Naive thymus-derived CD4-positive, alpha-beta T cell (primary cell): ENCODE data around the gene XYLT2. TPM values are rescaled to one million over a fixed set of nuclear protein-coding genes. Genes with fewer than 3 reads are reported as not detected.

Source experiments
- ATAC-seq: fragments of 150-1000 bp; cut with Tn5 transposase; 2 replicates; pipeline ENCODE4 v1.10.0; 2021; ENCODE audit warnings: mild to moderate bottlenecking, moderate library complexity
- CTCF ChIA-PET: fragments of 350-600 bp; sonication (Branson Sonifier 250); formaldehyde crosslinking; loops from one replicate; lab custom pipeline; 2021; ENCODE audit warnings: antibody characterized with exemption; lab: Charles Lee
- POLR2A ChIA-PET: fragments of 350-600 bp; sonication (Branson Sonifier 250); formaldehyde crosslinking; loops from one replicate; lab custom pipeline; 2021; ENCODE audit warnings: antibody characterized with exemption, inconsistent platforms; lab: Charles Lee
- DNase-seq, 9 donors: peaks; one replicate each; pipeline versions ENCODE4 v3.0.0 to v3.0.0-alpha.2; 2020 to 2022; ENCODE audit warnings: mixed read lengths in 1 of 9
- H3K27ac ChIP-seq: one replicate; pipeline ENCODE4 v1.7.0; 2013; ENCODE audit warnings: mild to moderate bottlenecking, low read depth, low read length, moderate library complexity
- H3K27me3 ChIP-seq, 2 donors: one replicate each; pipeline ENCODE4 v1.7.0; 2013; ENCODE audit warnings: low read length in 2 of 2, mild to moderate bottlenecking in 2 of 2, moderate library complexity in 2 of 2; ENCODE audit not compliant: control insufficient read depth in 2 of 2, insufficient read depth in 2 of 2
- H3K36me3 ChIP-seq, 3 experiments: 1 replicate in 2 of 3; 2 replicates in 1 of 3; pipeline ENCODE4 v1.7.0; 2013; ENCODE audit warnings: low read length in 3 of 3, mild to moderate bottlenecking in 3 of 3, moderate library complexity in 1 of 3; ENCODE audit not compliant: insufficient read depth in 3 of 3, control insufficient read depth in 2 of 3
- H3K4me1 ChIP-seq, 2 donors: one replicate each; pipeline ENCODE4 v1.7.0; 2013; ENCODE audit warnings: low read length in 2 of 2, mild to moderate bottlenecking in 2 of 2, moderate library complexity in 1 of 2; ENCODE audit not compliant: control insufficient read depth in 2 of 2, insufficient read depth in 2 of 2
- H3K4me3 ChIP-seq: 2 replicates; pipeline ENCODE4 v1.7.0; 2013; ENCODE audit warnings: mild to moderate bottlenecking, low read length
- H3K9me3 ChIP-seq, 3 experiments: 1 replicate in 2 of 3; 2 replicates in 1 of 3; pipeline ENCODE4 v1.7.0; 2013; ENCODE audit warnings: low read length in 3 of 3; ENCODE audit not compliant: control insufficient read depth in 2 of 3
- H3K27ac Mint-ChIP-seq, 9 donors: one replicate each; pipeline ENCODE4 v1.8.0; 2020 to 2022; ENCODE audit warnings: mixed read lengths in 9 of 9, mild to moderate bottlenecking in 8 of 9, moderate library complexity in 5 of 9, inconsistent platforms in 2 of 9
- H3K27me3 Mint-ChIP-seq, 5 donors: one replicate each; pipeline ENCODE4 v1.8.0; 2021 to 2022; ENCODE audit warnings: mixed read lengths in 5 of 5, mild to moderate bottlenecking in 1 of 5
- H3K36me3 Mint-ChIP-seq, 5 donors: one replicate each; pipeline ENCODE4 v1.8.0; 2020 to 2022; ENCODE audit warnings: mixed read lengths in 5 of 5, mild to moderate bottlenecking in 3 of 5, inconsistent platforms in 1 of 5
- H3K4me1 Mint-ChIP-seq, 7 donors: one replicate each; pipeline ENCODE4 v1.8.0; 2020 to 2022; ENCODE audit warnings: mixed read lengths in 7 of 7, mild to moderate bottlenecking in 3 of 7, inconsistent platforms in 1 of 7
- H3K4me3 Mint-ChIP-seq, 10 donors: one replicate each; pipeline ENCODE4 v1.8.0; 2020 to 2022; ENCODE audit warnings: mild to moderate bottlenecking in 10 of 10, mixed read lengths in 10 of 10, moderate library complexity in 6 of 10, inconsistent platforms in 2 of 10
- H3K9me3 Mint-ChIP-seq, 11 donors: one replicate each; pipeline ENCODE4 v1.8.0; 2020 to 2022; ENCODE audit warnings: mixed read lengths in 11 of 11, mild to moderate bottlenecking in 4 of 11, inconsistent platforms in 1 of 11, moderate library complexity in 1 of 11
- intact Hi-C, 2 donors: fragments of 100-400 bp; cut with micrococcal nuclease; formaldehyde crosslinking; loops; one replicate each; pipeline ENCODE4 v1.15.1; 2023
- polyA plus RNA-seq, 2 donors: library from polyadenylated mRNA; unstranded; fragments of 300-500 nt; fragmentation: Illumina TruSeq; gene quantifications; one replicate each; pipeline ENCODE4 v1.2.3, GENCODE V29; 2021
- total RNA-seq, 6 experiments: library from RNA in 5 of 6; stranded (reverse) in 5 of 6; gene quantifications; 1 replicate in 5 of 6; 2 replicates in 1 of 6; pipeline ENCODE4 v1.2.3 and lab custom pipeline; 2021 to 2026

Gene XYLT2
- total and polyA plus RNA-seq, 7 experiments from 2014 or later, result 8.0 to 43.7 (median 25.0) TPM

- Histone ChIP-seq H3K4me1 (peaks cover 0 to 6% of the 10 kb centered on the region in 2 donors), H3K27me3 (no peaks in the 10 kb centered on the region), H3K36me3 (peaks cover 8 to 70% (median 11%) of the 10 kb centered on the region in 3 experiments), H3K4me3 (no peak overlapping the region), H3K27ac (no peak overlapping the region), H3K9me3 (no peaks in the 10 kb centered on the region)
- Mint-ChIP-seq H3K4me1 (peaks cover 7 to 15% (median 9%) of the 10 kb centered on the region in 7 donors), H3K27ac (no peak overlapping the region), H3K27me3 (no peaks in the 10 kb centered on the region), H3K36me3 (peaks cover 0 to 28% (median 11%) of the 10 kb centered on the region in 5 donors), H3K9me3 (no peaks in the 10 kb centered on the region), H3K4me3 (no peak overlapping the region)
- CTCF ChIA-PET, result interaction anchor here (0.7 to 3.6 kb wide), 2 partner anchors 33 to 195 kb away, joined by 3 to 44 read pairs; partner anchors contain the start of gene LRRC59
- POLR2A ChIA-PET, result interaction anchor here (2.0 kb wide), 1 partner anchor 8 kb away, joined by 8 read pairs; the partner anchor contains the start of genes EME1 and MRPL27
- intact Hi-C loops, result loop anchor here (5.0 kb wide), 1 partner anchor 33 kb away; the partner anchor contains the start of gene LRRC59 (in 2 of the 2)
- DNase-seq (no peak), ATAC-seq (no peak)
Measured at GRCh38 chr17:50364061-50364458, 18.1 kb downstream of the XYLT2 start.

DNA sequence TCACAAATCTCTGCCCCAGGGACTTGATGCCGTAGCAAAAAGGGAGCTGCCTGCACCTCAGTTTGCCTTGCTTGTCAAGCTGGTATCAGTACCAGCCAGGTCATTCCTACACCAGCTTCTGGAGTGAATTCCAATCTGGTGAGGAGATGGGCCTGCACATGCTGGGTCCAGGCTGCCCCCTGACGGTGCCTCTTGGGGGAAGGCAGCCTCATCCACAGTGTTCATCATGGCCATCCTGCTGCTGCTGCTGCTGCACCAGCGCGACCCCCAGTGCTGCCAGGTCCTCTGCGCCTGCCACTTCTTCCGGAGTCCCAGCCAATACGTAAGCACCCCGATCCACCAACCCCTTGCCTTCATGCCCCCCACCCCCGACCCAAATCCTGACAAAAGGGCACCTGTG, 18.8 kb downstream of the XYLT2 start:
- Histone ChIP-seq H3K36me3 (peaks cover 8 to 70% (median 13%) of the 10 kb centered on the region in 3 experiments), H3K4me1 (peaks cover 0 to 6% of the 10 kb centered on the region in 2 donors), H3K27me3 (no peaks in the 10 kb centered on the region), H3K4me3 (no peak overlapping the region), H3K27ac (no peak overlapping the region), H3K9me3 (no peaks in the 10 kb centered on the region)
- Mint-ChIP-seq H3K27me3 (no peaks in the 10 kb centered on the region), H3K4me3 (no peak overlapping the region), H3K27ac (no peak overlapping the region), H3K36me3 (peaks cover 4 to 33% (median 9%) of the 10 kb centered on the region in 5 donors), H3K4me1 (peaks cover 7 to 16% (median 9%) of the 10 kb centered on the region in 7 donors), H3K9me3 (no peaks in the 10 kb centered on the region)
- POLR2A ChIA-PET, result interaction anchor here (1.5 kb wide), 1 partner anchor 9 kb away, joined by 5 read pairs; the partner anchor contains the start of genes EME1 and MRPL27
- ATAC-seq (no peak), DNase-seq (no peak)
- intact Hi-C loops, result loop anchor here (5.0 kb wide), 1 partner anchor 33 kb away; the partner anchor contains the start of gene LRRC59 (in 2 of the 2)
- CTCF ChIA-PET, result no interaction called here

DNA sequence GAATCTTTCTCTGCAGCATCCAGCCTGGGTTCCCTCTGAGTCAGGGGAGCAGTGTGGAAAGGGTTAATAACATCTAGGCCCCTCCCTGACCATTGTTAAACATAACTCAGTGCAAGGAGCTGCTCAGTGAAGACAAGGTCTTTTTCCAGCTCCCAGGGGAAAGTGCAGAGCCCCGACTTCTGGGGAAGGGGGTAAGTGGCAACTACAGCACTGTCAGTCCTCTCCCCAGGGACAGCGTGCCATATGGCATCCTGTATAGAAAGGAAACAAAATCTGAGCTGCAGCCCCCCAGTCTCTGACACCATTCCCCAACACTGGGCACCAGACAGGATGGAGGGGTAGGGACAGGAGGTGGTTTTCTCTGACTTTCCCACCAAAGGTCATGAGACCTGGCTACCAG, 19.2 kb downstream of the XYLT2 start:
- ChIA-PET CTCF (interaction anchor here (0.7 kb wide), 1 partner anchor 114 kb away, joined by 3 read pairs; no protein-coding TSS in a partner anchor), POLR2A (interaction anchor here (1.5 kb wide), 1 partner anchor 8 kb away, joined by 5 read pairs; the partner anchor contains the start of genes EME1 and MRPL27)
- Histone ChIP-seq H3K4me3 (no peak overlapping the region), H3K36me3 (peaks cover 8 to 70% (median 14%) of the 10 kb centered on the region in 3 experiments), H3K9me3 (no peaks in the 10 kb centered on the region), H3K27ac (no peak overlapping the region), H3K4me1 (peaks cover 0 to 6% of the 10 kb centered on the region in 2 donors), H3K27me3 (no peaks in the 10 kb centered on the region)
- intact Hi-C loops, result no loop called here
- no peaks in the 10 kb centered on the region for H3K27me3 Mint-ChIP-seq
- DNase-seq, result no peak
- H3K4me1 Mint-ChIP-seq, result peaks cover 7 to 20% (median 10%) of the 10 kb centered on the region in 7 donors
- H3K4me3 Mint-ChIP-seq, result no peak overlapping the region
- H3K27ac Mint-ChIP-seq, result no peak overlapping the region
- no peaks in the 10 kb centered on the region for H3K9me3 Mint-ChIP-seq
- H3K36me3 Mint-ChIP-seq, result peaks cover 5 to 37% (median 9%) of the 10 kb centered on the region in 5 donors
- ATAC-seq, result no peak

DNA sequence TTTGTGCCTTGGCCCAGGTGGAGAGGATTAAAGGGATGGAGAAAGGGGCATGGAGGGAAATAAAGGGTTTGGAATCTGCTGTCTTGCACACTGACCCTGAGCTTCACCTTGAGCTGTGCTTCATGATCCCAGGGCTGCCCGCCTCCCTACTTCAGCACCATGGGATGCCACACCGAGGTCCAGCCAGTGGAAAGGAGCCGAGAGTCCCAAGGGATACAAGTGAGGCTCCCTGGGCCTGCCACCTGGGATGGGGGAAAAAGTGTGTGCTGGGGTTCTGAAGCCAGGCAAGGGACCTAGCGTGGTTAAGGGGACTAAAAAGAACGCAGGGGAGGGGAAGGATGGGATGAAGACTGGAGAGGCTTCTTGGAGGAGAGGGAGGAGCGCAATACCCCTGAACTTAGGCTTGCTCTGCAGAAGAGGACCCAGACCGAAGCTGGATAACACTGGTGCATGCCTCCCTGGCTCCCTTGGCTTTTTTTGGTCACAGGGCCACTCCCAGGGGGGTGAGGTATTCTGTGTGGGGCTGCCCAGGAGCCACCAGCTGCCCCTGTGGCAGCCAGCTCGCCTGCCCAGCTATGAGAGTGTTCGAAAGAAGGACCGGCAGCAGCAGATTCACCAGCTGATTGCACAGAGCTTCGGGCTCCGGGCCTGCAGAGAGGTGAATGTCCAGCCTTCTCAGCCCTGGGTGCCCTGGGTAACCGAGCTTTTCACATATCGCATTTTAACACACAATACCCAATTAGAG, 19.9 kb downstream of the XYLT2 start:
- H3K4me1 ChIP-seq, result peaks cover 0 to 6% of the 10 kb centered on the region in 2 donors
- CTCF ChIA-PET, result interaction anchor here (0.7 kb wide), 1 partner anchor 113 kb away, joined by 3 read pairs; no protein-coding TSS in a partner anchor
- H3K27me3 ChIP-seq, result no peaks in the 10 kb centered on the region
- Mint-ChIP-seq H3K27ac (no peak overlapping the region), H3K27me3 (no peaks in the 10 kb centered on the region), H3K4me1 (peaks cover 7 to 26% (median 15%) of the 10 kb centered on the region in 7 donors), H3K36me3 (peaks cover 5 to 40% (median 12%) of the 10 kb centered on the region in 5 donors), H3K4me3 (no peak overlapping the region), H3K9me3 (no peaks in the 10 kb centered on the region)
- peaks cover 8 to 70% (median 14%) of the 10 kb centered on the region in 3 experiments for H3K36me3 ChIP-seq
- POLR2A ChIA-PET, result interaction anchor here (1.5 kb wide), 1 partner anchor 8 kb away, joined by 5 read pairs; the partner anchor contains the start of genes EME1 and MRPL27
- ATAC-seq, result no peak
- intact Hi-C loops, result no loop called here
- no peak overlapping the region for H3K27ac ChIP-seq
- no peaks in the 10 kb centered on the region for H3K9me3 ChIP-seq
- no peak overlapping the region for H3K4me3 ChIP-seq
- no peak for DNase-seq

DNA sequence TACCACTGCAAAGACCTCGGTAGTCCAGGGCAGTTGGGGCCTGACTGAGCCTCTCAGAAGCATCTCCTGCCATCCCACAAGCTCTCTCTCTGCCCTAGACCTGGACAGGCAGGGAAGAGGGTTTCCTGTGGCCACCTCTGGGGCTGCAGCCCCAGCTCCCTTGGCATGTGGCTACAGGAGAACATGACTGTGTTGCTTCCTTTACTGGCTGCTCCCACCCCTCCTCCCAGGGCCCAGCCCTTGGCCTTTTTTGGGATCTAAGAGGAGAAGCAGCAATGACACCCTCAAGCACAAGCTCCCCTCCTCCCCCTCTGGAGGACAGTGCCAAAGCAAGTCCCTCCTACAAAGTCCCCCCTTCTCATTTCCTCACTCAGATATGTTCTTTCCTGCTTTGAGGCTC, 21.5 kb downstream of the XYLT2 start:
- H3K9me3 Mint-ChIP-seq, result no peaks in the 10 kb centered on the region
- H3K36me3 Mint-ChIP-seq, result peaks cover 5 to 40% (median 20%) of the 10 kb centered on the region in 5 donors
- ChIA-PET CTCF (no interaction called here), POLR2A (no interaction called here)
- peaks cover 13 to 34% (median 21%) of the 10 kb centered on the region in 7 donors for H3K4me1 Mint-ChIP-seq
- Histone ChIP-seq H3K4me3 (no peak overlapping the region), H3K27me3 (no peaks in the 10 kb centered on the region), H3K27ac (no peak overlapping the region), H3K9me3 (no peaks in the 10 kb centered on the region), H3K36me3 (peaks cover 8 to 65% (median 14%) of the 10 kb centered on the region in 3 experiments), H3K4me1 (peaks cover 9 to 14% of the 10 kb centered on the region in 2 donors)
- no peak for DNase-seq
- intact Hi-C loops, result no loop called here
- H3K27ac Mint-ChIP-seq, result no peak overlapping the region
- H3K4me3 Mint-ChIP-seq, result no peak overlapping the region
- ATAC-seq, result no peak
- no peaks in the 10 kb centered on the region for H3K27me3 Mint-ChIP-seq

- H3K36me3 ChIP-seq, result peaks cover 8 to 59% (median 14%) of the 10 kb centered on the region in 3 experiments
- POLR2A ChIA-PET, result interaction anchor here (0.5 to 2.7 kb wide), 2 partner anchors 28 to 618 kb away, joined by 3 to 16 read pairs; partner anchors contain the start of gene LRRC59
Measured at GRCh38 chr17:50370052-50370451, 24.1 kb downstream of the XYLT2 start.

More at GRCh38 chr17:50370052-50370451, 24.1 kb downstream of the XYLT2 start:
- Histone ChIP-seq H3K4me3 (no peak overlapping the region), H3K9me3 (no peaks in the 10 kb centered on the region), H3K4me1 (peaks cover 9 to 13% of the 10 kb centered on the region in 2 donors), H3K27ac (no peak overlapping the region), H3K27me3 (no peaks in the 10 kb centered on the region)
- Mint-ChIP-seq H3K27ac (no peak overlapping the region), H3K4me1 (peaks cover 18 to 41% (median 31%) of the 10 kb centered on the region in 7 donors), H3K36me3 (peaks cover 5 to 40% (median 26%) of the 10 kb centered on the region in 5 donors), H3K4me3 (peak overlapping the region in 4 of 10 donors; percentile 3 to 39 (median 10)), H3K9me3 (peaks cover 0 to 4% (median 0%) of the 10 kb centered on the region in 11 donors), H3K27me3 (no peaks in the 10 kb centered on the region)
- CTCF ChIA-PET, result interaction anchor here (1.3 to 1.6 kb wide), 2 partner anchors 8 to 27 kb away, joined by 5 to 7 read pairs; partner anchors contain the start of gene LRRC59
- intact Hi-C loops, result loop anchor here in 1 of 2 donors (5.0 kb wide), 1 partner anchor 337 kb away; the partner anchor contains the start of gene ANKRD40
- DNase-seq (no peak), ATAC-seq (no peak)
